ENCODE results near the gene B3GNT3. TPM values are rescaled to one million over a fixed set of nuclear protein-coding genes. Genes with fewer than 3 reads are reported as not detected.

Gene B3GNT3, protein sequence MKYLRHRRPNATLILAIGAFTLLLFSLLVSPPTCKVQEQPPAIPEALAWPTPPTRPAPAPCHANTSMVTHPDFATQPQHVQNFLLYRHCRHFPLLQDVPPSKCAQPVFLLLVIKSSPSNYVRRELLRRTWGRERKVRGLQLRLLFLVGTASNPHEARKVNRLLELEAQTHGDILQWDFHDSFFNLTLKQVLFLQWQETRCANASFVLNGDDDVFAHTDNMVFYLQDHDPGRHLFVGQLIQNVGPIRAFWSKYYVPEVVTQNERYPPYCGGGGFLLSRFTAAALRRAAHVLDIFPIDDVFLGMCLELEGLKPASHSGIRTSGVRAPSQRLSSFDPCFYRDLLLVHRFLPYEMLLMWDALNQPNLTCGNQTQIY
- 0.10 TPM in 1 of 2 replicates, not detected in the other for total RNA-seq

DNA sequence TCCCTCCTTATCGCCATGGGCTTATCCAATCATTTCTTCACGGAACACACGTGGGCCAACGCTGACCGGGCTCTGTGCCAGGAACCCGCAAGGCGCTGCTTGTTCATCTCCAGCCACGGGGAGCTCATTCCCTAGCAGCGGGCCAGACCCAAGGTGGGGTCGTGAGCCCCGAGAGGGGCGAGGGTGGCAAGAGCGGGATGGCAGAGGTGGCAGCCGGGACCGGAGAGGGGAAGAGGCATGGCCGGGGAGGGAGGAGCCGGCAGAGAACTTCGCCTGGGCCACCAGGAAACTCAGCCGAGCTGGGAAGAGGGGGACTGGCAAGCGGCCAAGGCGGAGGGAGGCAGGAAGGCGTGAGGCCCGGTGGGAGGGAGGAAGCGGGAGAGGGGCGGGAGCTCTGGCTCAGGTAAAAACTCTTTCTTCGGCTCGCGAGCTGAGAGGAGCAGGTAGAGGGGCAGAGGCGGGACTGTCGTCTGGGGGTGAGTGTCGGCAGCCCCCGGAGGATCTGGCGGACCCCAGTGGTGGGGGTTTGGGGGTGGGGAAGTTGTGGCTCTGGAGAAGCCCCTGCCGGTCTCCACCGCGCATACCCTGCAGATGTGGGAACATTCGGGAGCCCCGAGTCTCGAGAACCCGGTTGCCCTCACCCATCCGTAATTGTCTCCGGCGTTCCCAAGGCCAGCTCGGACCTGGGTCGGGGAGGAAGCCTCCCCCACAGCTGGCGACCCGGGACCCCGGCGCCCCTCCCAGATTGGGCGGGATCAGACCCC lies at the start of gene B3GNT3:
Gene B3GNT3 (plus strand): TSS at position 408 of the 764 bp plus-strand sequence. CDS start 12,670 bp downstream, outside the sequence.

DNA sequence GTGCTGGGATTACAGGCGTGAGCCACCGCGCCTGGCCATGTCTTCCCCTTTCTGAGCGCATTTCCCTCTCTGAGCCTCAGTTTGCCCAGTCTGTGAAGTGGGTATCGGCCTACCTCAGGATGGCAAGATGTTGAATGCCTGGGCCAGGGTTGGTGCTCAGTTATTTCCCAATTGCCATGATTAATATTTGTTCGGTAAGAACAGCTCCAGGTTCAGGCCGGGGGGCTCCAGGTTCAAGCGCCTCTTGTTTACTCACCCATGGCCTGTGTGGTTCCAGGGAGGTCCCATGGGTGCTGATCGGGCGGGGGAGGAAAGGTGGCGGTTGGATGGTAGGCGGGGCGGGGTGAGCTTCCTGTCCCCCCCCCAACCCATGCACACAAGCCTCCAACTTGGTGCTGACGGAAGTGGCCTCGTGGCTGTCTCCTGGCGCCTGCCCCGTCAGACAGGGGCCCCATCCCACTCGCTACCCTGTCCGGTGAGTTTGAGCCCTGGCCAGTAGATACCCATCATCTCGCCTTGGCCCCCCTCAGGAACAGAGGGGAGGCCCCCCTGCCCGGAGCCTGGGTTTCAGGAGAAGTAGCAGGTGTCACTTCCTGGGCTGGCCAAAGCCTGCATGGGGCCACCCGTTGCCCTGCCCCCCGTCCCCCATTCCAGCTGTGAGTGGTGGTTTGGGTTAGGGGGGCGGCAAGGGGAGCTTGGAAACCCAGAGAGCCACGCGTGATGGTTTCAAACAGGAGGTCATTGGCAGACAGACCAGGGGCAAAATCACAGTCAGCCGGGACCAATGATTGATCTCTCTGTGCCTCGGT lies 43.6 kb upstream of the B3GNT3 start, which contains the start of gene FCHO1:
Gene FCHO1 (plus strand): TSS at position 375 of the 809 bp plus-strand sequence. CDS start 3,688 bp downstream, outside the sequence.

DNA sequence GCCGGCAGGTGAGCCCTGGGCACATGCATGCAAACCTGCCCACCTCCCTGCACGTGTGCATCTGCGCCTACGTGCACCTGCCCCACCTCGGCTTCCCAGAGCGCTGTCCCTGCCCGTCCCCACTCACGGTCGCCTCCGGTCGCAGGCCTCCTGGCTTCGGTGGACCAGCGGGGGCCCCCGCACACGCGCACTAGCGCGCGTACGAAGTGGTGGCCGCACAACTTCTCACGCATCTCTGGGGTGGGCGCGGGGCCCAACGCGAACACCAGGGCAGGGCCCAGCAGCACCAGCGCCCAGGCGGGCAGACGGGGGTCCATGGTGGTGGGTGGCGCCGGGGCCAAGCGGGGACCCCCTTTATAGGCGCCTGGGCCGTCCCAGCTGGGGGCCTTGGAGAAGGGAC lies 26.3 kb downstream of the B3GNT3 start, which contains the start of gene INSL3:
Gene INSL3 (minus strand): TSS at position 330 of the 400 bp plus-strand sequence. CDS start 13 bp downstream, at position 317.

DNA sequence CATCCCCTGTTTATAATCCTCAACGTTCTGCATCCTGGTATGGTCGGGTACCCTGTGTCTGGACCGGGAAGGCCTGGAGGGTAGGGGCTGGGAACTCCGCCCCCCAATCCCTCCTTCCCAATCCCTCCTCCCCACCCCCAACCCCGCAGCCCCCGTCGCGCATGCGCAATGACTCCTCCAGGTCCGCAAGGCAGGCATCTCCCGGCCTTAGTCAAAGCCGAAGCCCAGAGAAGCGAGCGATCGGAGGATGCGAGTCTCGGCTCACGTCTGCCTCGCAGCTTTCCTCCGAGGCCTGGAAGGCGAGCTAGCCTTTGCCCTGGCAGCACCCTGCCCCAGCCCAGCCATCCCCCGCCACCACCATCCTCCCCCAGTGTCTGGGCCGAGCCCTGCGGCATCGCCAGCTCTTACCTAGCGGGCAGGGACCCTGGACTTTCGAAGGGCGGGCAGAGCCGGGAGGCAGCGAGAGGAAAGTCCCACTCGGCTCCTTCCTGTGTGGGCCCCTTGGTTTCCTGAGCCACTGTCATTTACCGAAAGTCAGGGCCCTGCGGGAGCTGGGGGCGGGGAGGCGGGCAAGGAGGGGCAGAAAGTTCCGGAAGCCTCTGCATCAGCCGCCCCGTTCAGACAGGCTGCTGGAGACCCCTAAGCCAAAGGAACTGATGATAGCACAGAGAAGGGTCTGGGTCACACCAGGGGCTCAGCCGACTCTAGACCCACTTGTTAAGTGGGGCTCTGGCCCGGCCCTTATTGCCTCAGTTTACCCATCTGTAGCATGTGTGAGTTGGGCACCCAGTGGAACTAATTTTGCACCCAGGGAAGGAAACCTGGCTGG lies 52.8 kb downstream of the B3GNT3 start, which contains the start of gene JAK3:
Gene JAK3 (minus strand): TSS at position 445 of the 829 bp plus-strand sequence. CDS start 3,565 bp downstream, outside the sequence.

DNA sequence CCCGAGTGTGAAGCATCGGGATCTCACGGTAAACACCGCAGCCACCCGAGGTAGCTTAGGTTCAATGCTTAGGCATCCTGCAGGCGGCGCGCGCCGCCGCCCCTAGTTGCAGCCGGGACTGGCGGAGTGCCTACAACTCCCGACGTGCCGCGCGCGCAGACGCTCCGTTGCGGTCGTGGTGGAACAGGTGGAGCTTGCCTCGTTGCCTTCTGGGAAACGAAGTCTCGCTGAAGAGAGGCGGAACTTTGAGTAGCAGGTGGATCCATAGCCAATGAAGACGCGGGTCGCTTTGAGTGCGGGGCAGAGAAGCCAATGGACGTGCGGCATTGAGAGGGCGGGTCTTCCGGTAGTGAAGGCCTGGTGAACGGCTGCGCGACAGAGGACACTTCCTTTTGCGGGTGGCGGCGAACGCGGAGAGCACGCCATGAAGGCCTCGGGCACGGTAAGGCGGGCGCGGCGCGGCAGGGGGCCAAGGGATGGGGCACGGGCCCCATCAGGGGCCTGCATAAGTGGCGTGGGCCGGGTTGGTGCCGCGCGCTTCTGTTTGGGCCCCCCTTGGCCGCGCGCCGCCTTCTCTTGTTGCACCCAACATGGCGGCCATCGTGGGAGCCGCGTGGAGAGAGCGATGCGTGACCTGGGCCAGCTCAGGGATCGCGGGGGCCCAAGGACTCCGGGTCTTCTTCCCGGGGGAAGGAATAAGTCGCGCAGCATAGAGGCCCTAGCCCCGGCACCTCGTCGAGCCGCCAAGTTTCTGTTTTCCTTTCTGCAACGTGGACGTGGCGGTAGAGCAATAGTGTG lies 64.8 kb downstream of the B3GNT3 start, which contains the start of gene RPL18A:
Gene RPL18A (plus strand): TSS at position 378 of the 798 bp plus-strand sequence. CDS start 47 bp downstream, at position 425.

Small RNA genes lying within 50 kb of the gene (small RNA-seq; reads per million reads assigned to genes)
- not detected for gene SNORA68

Other genes starting within 250 kb of the B3GNT3 start
- gene COLGALT1, start 239.5 kb upstream of the B3GNT3 start, total RNA-seq, result 138 and 149 TPM in 2 replicates
- gene UNC13A, start 106.8 kb upstream of the B3GNT3 start, total RNA-seq, result under 0.01 and 0.19 TPM in 2 replicates
- 54.5 and 65.0 TPM in 2 replicates for gene MAP1S, start 75.7 kb upstream of the B3GNT3 start, total RNA-seq
- gene FCHO1, start 43.7 kb upstream of the B3GNT3 start, total RNA-seq, result 1.5 and 3.3 TPM in 2 replicates
- not detected in 2 replicates for gene INSL3, start 26.4 kb downstream of the B3GNT3 start, total RNA-seq
- gene JAK3, start 52.8 kb downstream of the B3GNT3 start, total RNA-seq, result 3.5 and 5.9 TPM in 2 replicates
- gene RPL18A, start 64.8 kb downstream of the B3GNT3 start, total RNA-seq, result 1,150 and 1,614 TPM in 2 replicates
- gene SLC5A5, start 76.8 kb downstream of the B3GNT3 start, total RNA-seq, result not detected in 2 replicates
- 32.3 and 35.7 TPM in 2 replicates for gene CCDC124, start 137.9 kb downstream of the B3GNT3 start, total RNA-seq
- not detected in 2 replicates for gene KCNN1, start 172.0 kb downstream of the B3GNT3 start, total RNA-seq
- gene ARRDC2, start 213.0 kb downstream of the B3GNT3 start, total RNA-seq, result 13.1 and 20.9 TPM in 2 replicates